ENCODE measurements around the gene PRICKLE2.

DNA sequence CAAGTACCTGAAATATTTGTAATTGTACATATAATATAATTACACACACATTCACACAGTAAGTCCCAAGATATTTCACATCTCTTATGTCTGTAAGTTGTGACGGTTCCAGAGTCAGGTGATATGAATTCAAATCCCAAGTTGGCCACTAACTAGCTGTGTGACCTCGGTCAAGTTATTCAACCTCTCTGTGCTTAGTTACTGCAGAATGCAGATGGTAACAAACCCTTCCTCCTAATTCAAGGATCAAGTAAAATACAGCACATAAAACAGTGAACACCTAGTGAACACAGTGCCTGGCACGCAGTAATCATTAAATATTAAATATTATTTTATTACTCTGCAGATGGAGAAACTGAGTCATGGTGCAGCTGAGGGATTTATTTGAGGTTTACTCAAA, 6.9 kb downstream of the PRICKLE2 start:
- TF ChIP-seq ZNF747 (tag by site-specific recombination; IDR thresholded peaks at IDR 0.05), result no peak
- TF ChIP-seq SETDB1 (IDR thresholded peaks at IDR 0.05; ENCODE audit: insufficient read length, low read length), result no peak
- TF ChIP-seq, protein P1, sequence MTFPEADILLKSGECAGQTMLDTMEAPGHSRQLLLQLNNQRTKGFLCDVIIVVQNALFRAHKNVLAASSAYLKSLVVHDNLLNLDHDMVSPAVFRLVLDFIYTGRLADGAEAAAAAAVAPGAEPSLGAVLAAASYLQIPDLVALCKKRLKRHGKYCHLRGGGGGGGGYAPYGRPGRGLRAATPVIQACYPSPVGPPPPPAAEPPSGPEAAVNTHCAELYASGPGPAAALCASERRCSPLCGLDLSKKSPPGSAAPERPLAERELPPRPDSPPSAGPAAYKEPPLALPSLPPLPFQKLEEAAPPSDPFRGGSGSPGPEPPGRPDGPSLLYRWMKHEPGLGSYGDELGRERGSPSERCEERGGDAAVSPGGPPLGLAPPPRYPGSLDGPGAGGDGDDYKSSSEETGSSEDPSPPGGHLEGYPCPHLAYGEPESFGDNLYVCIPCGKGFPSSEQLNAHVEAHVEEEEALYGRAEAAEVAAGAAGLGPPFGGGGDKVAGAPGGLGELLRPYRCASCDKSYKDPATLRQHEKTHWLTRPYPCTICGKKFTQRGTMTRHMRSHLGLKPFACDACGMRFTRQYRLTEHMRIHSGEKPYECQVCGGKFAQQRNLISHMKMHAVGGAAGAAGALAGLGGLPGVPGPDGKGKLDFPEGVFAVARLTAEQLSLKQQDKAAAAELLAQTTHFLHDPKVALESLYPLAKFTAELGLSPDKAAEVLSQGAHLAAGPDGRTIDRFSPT (tag by site-specific recombination; IDR thresholded peaks at IDR 0.05), result no peak
- TF ChIP-seq ZNF837 (tag by site-specific recombination; IDR thresholded peaks at IDR 0.05), result no peak
- TF ChIP-seq, protein P2, sequence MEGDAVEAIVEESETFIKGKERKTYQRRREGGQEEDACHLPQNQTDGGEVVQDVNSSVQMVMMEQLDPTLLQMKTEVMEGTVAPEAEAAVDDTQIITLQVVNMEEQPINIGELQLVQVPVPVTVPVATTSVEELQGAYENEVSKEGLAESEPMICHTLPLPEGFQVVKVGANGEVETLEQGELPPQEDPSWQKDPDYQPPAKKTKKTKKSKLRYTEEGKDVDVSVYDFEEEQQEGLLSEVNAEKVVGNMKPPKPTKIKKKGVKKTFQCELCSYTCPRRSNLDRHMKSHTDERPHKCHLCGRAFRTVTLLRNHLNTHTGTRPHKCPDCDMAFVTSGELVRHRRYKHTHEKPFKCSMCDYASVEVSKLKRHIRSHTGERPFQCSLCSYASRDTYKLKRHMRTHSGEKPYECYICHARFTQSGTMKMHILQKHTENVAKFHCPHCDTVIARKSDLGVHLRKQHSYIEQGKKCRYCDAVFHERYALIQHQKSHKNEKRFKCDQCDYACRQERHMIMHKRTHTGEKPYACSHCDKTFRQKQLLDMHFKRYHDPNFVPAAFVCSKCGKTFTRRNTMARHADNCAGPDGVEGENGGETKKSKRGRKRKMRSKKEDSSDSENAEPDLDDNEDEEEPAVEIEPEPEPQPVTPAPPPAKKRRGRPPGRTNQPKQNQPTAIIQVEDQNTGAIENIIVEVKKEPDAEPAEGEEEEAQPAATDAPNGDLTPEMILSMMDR (tag by site-specific recombination; IDR thresholded peaks at IDR 0.05), result no peak
- TF ChIP-seq, protein P3, sequence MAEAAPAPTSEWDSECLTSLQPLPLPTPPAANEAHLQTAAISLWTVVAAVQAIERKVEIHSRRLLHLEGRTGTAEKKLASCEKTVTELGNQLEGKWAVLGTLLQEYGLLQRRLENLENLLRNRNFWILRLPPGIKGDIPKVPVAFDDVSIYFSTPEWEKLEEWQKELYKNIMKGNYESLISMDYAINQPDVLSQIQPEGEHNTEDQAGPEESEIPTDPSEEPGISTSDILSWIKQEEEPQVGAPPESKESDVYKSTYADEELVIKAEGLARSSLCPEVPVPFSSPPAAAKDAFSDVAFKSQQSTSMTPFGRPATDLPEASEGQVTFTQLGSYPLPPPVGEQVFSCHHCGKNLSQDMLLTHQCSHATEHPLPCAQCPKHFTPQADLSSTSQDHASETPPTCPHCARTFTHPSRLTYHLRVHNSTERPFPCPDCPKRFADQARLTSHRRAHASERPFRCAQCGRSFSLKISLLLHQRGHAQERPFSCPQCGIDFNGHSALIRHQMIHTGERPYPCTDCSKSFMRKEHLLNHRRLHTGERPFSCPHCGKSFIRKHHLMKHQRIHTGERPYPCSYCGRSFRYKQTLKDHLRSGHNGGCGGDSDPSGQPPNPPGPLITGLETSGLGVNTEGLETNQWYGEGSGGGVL (tag by site-specific recombination; IDR thresholded peaks at IDR 0.05), result no peak
- no peak for TF ChIP-seq ZNF19 (tag by site-specific recombination; IDR thresholded peaks at IDR 0.05; ENCODE audit: low read depth)
- TF ChIP-seq ZNF548 (tag by site-specific recombination; IDR thresholded peaks at IDR 0.05), result no peak
- no peak for TF ChIP-seq SCRT1 (tag by site-specific recombination; IDR thresholded peaks at IDR 0.05; ENCODE audit: borderline replicate concordance)
- TF ChIP-seq, protein P4, sequence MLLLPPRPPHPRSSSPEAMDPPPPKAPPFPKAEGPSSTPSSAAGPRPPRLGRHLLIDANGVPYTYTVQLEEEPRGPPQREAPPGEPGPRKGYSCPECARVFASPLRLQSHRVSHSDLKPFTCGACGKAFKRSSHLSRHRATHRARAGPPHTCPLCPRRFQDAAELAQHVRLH (tag by site-specific recombination; IDR thresholded peaks at IDR 0.05), result no peak
- TF ChIP-seq ZNF202 (tag by site-specific recombination; IDR thresholded peaks at IDR 0.05; ENCODE audit: borderline replicate concordance), result no peak

Measured in HEK293 (cell line).